H9 (cell line): ENCODE data around the gene SGO2. TPM values are rescaled to one million over a fixed set of nuclear protein-coding genes. Genes with fewer than 3 reads are reported as not detected.

Experiments used
- DNase-seq: peaks from one replicate; pipeline ENCODE4 v3.0.0-alpha.2; 2017
- H2AFZ ChIP-seq: one replicate; pipeline ENCODE4 v1.6.1; 2013; ENCODE audit warnings: mild to moderate bottlenecking, low read length, control low read depth, moderate library complexity
- H2AK5ac ChIP-seq: 2 replicates; pipeline ENCODE4 v1.6.1; 2013; ENCODE audit warnings: low read length, control low read depth, mixed read lengths; ENCODE audit not compliant: insufficient read length
- H2BK120ac ChIP-seq: one replicate; pipeline ENCODE4 v1.6.1; 2013; ENCODE audit warnings: low read depth, mild to moderate bottlenecking, low read length, control low read depth, inconsistent platforms; ENCODE audit not compliant: poor library complexity, severe bottlenecking
- H2BK12ac ChIP-seq: 2 replicates; pipeline ENCODE4 v1.6.1; 2013; ENCODE audit warnings: low read length, control low read depth, mixed read lengths, low read depth; ENCODE audit not compliant: insufficient read length
- H2BK15ac ChIP-seq: 2 replicates; pipeline ENCODE4 v1.6.1; 2013; ENCODE audit warnings: low read depth, low read length, control low read depth
- H2BK20ac ChIP-seq: one replicate; pipeline ENCODE4 v1.6.1; 2013; ENCODE audit warnings: low read depth, mild to moderate bottlenecking, low read length, control low read depth, inconsistent platforms; ENCODE audit not compliant: poor library complexity, severe bottlenecking
- H2BK5ac ChIP-seq: 2 replicates; pipeline ENCODE4 v1.6.1; 2013; ENCODE audit warnings: low read length, control low read depth, mixed read lengths; ENCODE audit not compliant: insufficient read length
- H3K14ac ChIP-seq: 2 replicates; pipeline ENCODE4 v1.6.1; 2013; ENCODE audit warnings: low read length, control low read depth; ENCODE audit not compliant: insufficient read depth
- H3K18ac ChIP-seq: 2 replicates; pipeline ENCODE4 v1.6.1; 2013; ENCODE audit warnings: low read depth, mild to moderate bottlenecking, mixed read lengths, low read length, control low read depth; ENCODE audit not compliant: insufficient read length
- H3K23ac ChIP-seq: 2 replicates; pipeline ENCODE4 v1.6.1; 2013; ENCODE audit warnings: low read length, control low read depth, mixed read lengths, low read depth; ENCODE audit not compliant: insufficient read length
- H3K23me2 ChIP-seq: 2 replicates; pipeline ENCODE4 v1.6.1; 2013; ENCODE audit warnings: low read depth, mild to moderate bottlenecking, mixed read lengths, low read length, control low read depth; ENCODE audit not compliant: insufficient read length, poor library complexity, severe bottlenecking
- H3K27ac ChIP-seq: 2 replicates; pipeline ENCODE4 v1.5.1; 2013; ENCODE audit warnings: low read length, control low read depth, mixed read lengths, low read depth; ENCODE audit not compliant: insufficient read length
- H3K27me3 ChIP-seq: 2 replicates; pipeline ENCODE4 v1.6.1; 2013; ENCODE audit warnings: low read length, control low read depth, inconsistent platforms; ENCODE audit not compliant: insufficient read depth
- H3K4ac ChIP-seq: 2 replicates; pipeline ENCODE4 v1.6.1; 2013; ENCODE audit warnings: low read depth, mild to moderate bottlenecking, control low read depth, inconsistent platforms, low read length, moderate library complexity
- H3K4me1 ChIP-seq: 2 replicates; pipeline ENCODE4 v1.6.1; 2013; ENCODE audit warnings: low read length, control low read depth, inconsistent platforms; ENCODE audit not compliant: insufficient read depth
- H3K4me2 ChIP-seq: 2 replicates; pipeline ENCODE4 v1.6.1; 2013; ENCODE audit warnings: low read length, control low read depth, mixed read lengths; ENCODE audit not compliant: insufficient read length, insufficient read depth
- H3K56ac ChIP-seq: 2 replicates; pipeline ENCODE4 v1.6.1; 2013; ENCODE audit warnings: low read depth, mild to moderate bottlenecking, mixed read lengths, low read length, control low read depth; ENCODE audit not compliant: insufficient read length
- H3K79me1 ChIP-seq: 2 replicates; pipeline ENCODE4 v1.6.1; 2013; ENCODE audit warnings: low read depth, mild to moderate bottlenecking, moderate library complexity, low read length, control low read depth, inconsistent platforms; ENCODE audit not compliant: insufficient read depth, poor library complexity, severe bottlenecking
- H3K79me2 ChIP-seq: 2 replicates; pipeline ENCODE4 v1.6.1; 2013; ENCODE audit warnings: low read length, control low read depth, inconsistent platforms; ENCODE audit not compliant: insufficient read depth
- H3K9ac ChIP-seq: 2 replicates; pipeline ENCODE4 v1.6.1; 2013; ENCODE audit warnings: low read length, control low read depth, mixed read lengths; ENCODE audit not compliant: insufficient read length; ENCODE audit errors: extremely low read depth
- H3K9me3 ChIP-seq: one replicate; pipeline ENCODE4 v1.6.1; 2013; ENCODE audit warnings: low read depth, low read length, inconsistent platforms; ENCODE audit not compliant: control insufficient read depth
- H3T11ph ChIP-seq: one replicate; pipeline ENCODE4 v1.6.1; 2013; ENCODE audit warnings: mild to moderate bottlenecking, low read length, control low read depth, inconsistent platforms
- H4K20me1 ChIP-seq: one replicate; pipeline ENCODE4 v1.6.1; 2013; ENCODE audit not compliant: control insufficient read depth, insufficient read length, insufficient read depth
- H4K5ac ChIP-seq: 2 replicates; pipeline ENCODE4 v1.6.1; 2013; ENCODE audit warnings: low read depth, mild to moderate bottlenecking, mixed read lengths, low read length, control low read depth; ENCODE audit not compliant: insufficient read length
- H4K8ac ChIP-seq: replicated peaks from 2 replicates; pipeline ENCODE4 v1.6.1; 2013; ENCODE audit warnings: low read length, control low read depth, mixed read lengths, low read depth; ENCODE audit not compliant: insufficient read length
- H4K91ac ChIP-seq: 2 replicates; pipeline ENCODE4 v1.6.1; 2013; ENCODE audit warnings: low read depth, mild to moderate bottlenecking, moderate library complexity, mixed read lengths, low read length, control low read depth; ENCODE audit not compliant: insufficient read length
- H3K27ac Mint-ChIP-seq, 3 experiments: 2 replicates in 2 of 3; 3 replicates in 1 of 3; pipeline ENCODE4 v1.8.0; 2020 to 2021; ENCODE audit warnings: mixed read lengths in 3 of 3, mild to moderate bottlenecking in 1 of 3, moderate library complexity in 1 of 3
- H3K27me3 Mint-ChIP-seq: 2 replicates; pipeline ENCODE4 v1.8.0; 2021; ENCODE audit warnings: low read depth, mild to moderate bottlenecking, moderate library complexity, mixed read lengths
- H3K36me3 Mint-ChIP-seq, 3 experiments: 2 replicates in 2 of 3; 3 replicates in 1 of 3; pipeline ENCODE4 v1.8.0; 2020 to 2021; ENCODE audit warnings: low read depth in 3 of 3, mixed read lengths in 3 of 3; ENCODE audit not compliant: insufficient read depth in 1 of 3
- H3K4me1 Mint-ChIP-seq, 2 experiments: 2 replicates each; pipeline ENCODE4 v1.8.0; 2020; ENCODE audit warnings: mixed read lengths in 2 of 2
- H3K4me3 Mint-ChIP-seq, 2 experiments: 2 replicates in 1 of 2; 3 replicates in 1 of 2; pipeline ENCODE4 v1.8.0; 2020 to 2021; ENCODE audit warnings: mild to moderate bottlenecking in 2 of 2, mixed read lengths in 2 of 2, moderate library complexity in 1 of 2
- H3K9me3 Mint-ChIP-seq, 2 experiments: 2 replicates in 1 of 2; 3 replicates in 1 of 2; pipeline ENCODE4 v1.8.0; 2020; ENCODE audit warnings: mild to moderate bottlenecking in 2 of 2, mixed read lengths in 2 of 2, moderate library complexity in 1 of 2
- CTCF ChIP-seq: fragments of 200-600 bp; sonication (generic); conservative IDR thresholded peaks from 3 replicates; pipeline ENCODE4 v1.8.0; 2021; ENCODE audit warnings: antibody characterized with exemption, mild to moderate bottlenecking
- WGBS: extraction: QIAGEN DNeasy Blood & Tissue Kit; methylation state at CpG from one replicate; pipeline ENCODE4 v1.1.7; 2013; ENCODE audit warnings: missing lambda C conversion rate, low lambda C conversion rate, mixed read lengths; ENCODE audit not compliant: insufficient read length; ENCODE audit errors: extremely low coverage; 5-methylcytosine and 5-hydroxymethylcytosine counted together
- total RNA-seq: library from RNA; stranded (reverse); gene quantifications from 2 replicates; pipeline ENCODE4 v1.2.1, GENCODE V29; 2021

Gene SGO2
- total RNA-seq, 1 experiment from 2014 or later = 25.6 TPM

- Histone ChIP-seq H3T11ph (no peak overlapping the region), H3K79me1 (no peaks in the 10 kb centered on the region), H3K4ac (no peak overlapping the region), H3K79me2 (no peaks in the 10 kb centered on the region), H2BK20ac (no peak overlapping the region), H4K5ac (no peak overlapping the region), H2BK12ac (no peak overlapping the region), H3K9me3 (no peaks in the 10 kb centered on the region), H3K27ac (no peak overlapping the region), H3K56ac (no peak overlapping the region), H2BK5ac (no peak overlapping the region), H3K4me2 (peak overlapping the region; percentile 62), H2BK120ac (no peak overlapping the region), H3K4me1 (no peaks in the 10 kb centered on the region), H4K8ac (no peak overlapping the region), H2BK15ac (no peak overlapping the region), H3K23ac (no peak overlapping the region), H3K14ac (no peak overlapping the region), H3K23me2 (peaks cover 11% of the 10 kb centered on the region), H4K20me1 (no peaks in the 10 kb centered on the region), H3K18ac (no peak overlapping the region), H3K9ac (no peak overlapping the region), H2AFZ (no peak overlapping the region), H4K91ac (no peak overlapping the region), H3K27me3 (no peaks in the 10 kb centered on the region; the same call in 1 of the 2 replicates), H2AK5ac (no peak overlapping the region)
- Mint-ChIP-seq H3K27ac (no peak overlapping the region), H3K9me3 (no peaks in the 10 kb centered on the region), H3K4me1 (peaks cover 3 to 12% of the 10 kb centered on the region in 2 experiments), H3K27me3 (peaks cover 27% of the 10 kb centered on the region), H3K36me3 (no peaks in the 10 kb centered on the region), H3K4me3 (peak overlapping the region in 1 of 2 experiments; percentile 28; a peak in 1 of 5 replicates)
- no peak for DNase-seq
- TF ChIP-seq CTCF = no peak
- no CpG with 5 or more reads among the region's 9 CpGs for WGBS
Measured at GRCh38 chr2:200587007-200587616, 61.1 kb downstream of the SGO2 start.
